PC-9 (cell line): ENCODE data around the gene RGS7. TPM values are rescaled to one million over a fixed set of nuclear protein-coding genes. Genes with fewer than 3 reads are reported as not detected.
"Not testable (repeated sequence)": the region's sequence is repeated elsewhere in the genome, so short reads cannot be mapped to it uniquely, and the experiment has no call there.

Experiments
- BruUV-seq: library from RNA; stranded (reverse); fragments of 400-500 nt; replicated peaks from 2 replicates; lab custom pipeline; 2021; lab: Mats Ljungman, UMichigan
- CTCF ChIA-PET: fragments of 300-600 bp; sonication (Branson Sonifier 250); formaldehyde crosslinking; loops from one replicate; lab custom pipeline; 2022; ENCODE audit warnings: antibody characterized with exemption; lab: Charles Lee
- POLR2A ChIA-PET: fragments of 300-600 bp; sonication (Branson Sonifier 250); formaldehyde crosslinking; loops from one replicate; lab custom pipeline; 2022; ENCODE audit warnings: antibody characterized with exemption; ENCODE audit not compliant: unreplicated experiment; lab: Charles Lee
- DNase-seq, 2 experiments: peaks; one replicate each; pipeline versions ENCODE4 v3.0.0 to v3.0.0-alpha.2; 2015 to 2022; ENCODE audit warnings: mixed read lengths in 1 of 2
- H2AFZ ChIP-seq: fragments of 200-600 bp; sonication (generic); 2 replicates; pipeline ENCODE4 v1.8.1; 2017; ENCODE audit warnings: antibody characterized with exemption
- H3F3A ChIP-seq: fragments of 200-600 bp; sonication (generic); 2 replicates; pipeline ENCODE4 v1.8.1; 2017; ENCODE audit warnings: antibody characterized with exemption, mild to moderate bottlenecking, low read depth; ENCODE audit not compliant: insufficient read depth
- H3K27ac ChIP-seq: fragments of 200-600 bp; sonication (generic); 2 replicates; pipeline ENCODE4 v1.6.1; 2016; ENCODE audit warnings: mixed run types
- H3K27me3 ChIP-seq: fragments of 200-600 bp; sonication (generic); 2 replicates; pipeline ENCODE4 v1.6.1; 2016; ENCODE audit warnings: low read depth, mixed run types; ENCODE audit not compliant: insufficient read depth
- H3K36me3 ChIP-seq: fragments of 200-600 bp; sonication (generic); 2 replicates; pipeline ENCODE4 v1.6.1; 2016; ENCODE audit warnings: low read depth, mixed run types
- H3K4me1 ChIP-seq: fragments of 200-600 bp; sonication (generic); replicated peaks from 2 replicates; pipeline ENCODE4 v1.6.1; 2016; ENCODE audit warnings: mixed run types; ENCODE audit not compliant: insufficient read depth
- H3K4me2 ChIP-seq: fragments of 200-600 bp; sonication (generic); 2 replicates; pipeline ENCODE4 v1.6.1; 2017; ENCODE audit warnings: mixed run types
- H3K4me3 ChIP-seq: fragments of 200-600 bp; sonication (generic); 2 replicates; pipeline ENCODE4 v1.6.1; 2016; ENCODE audit warnings: mixed run types
- H3K79me2 ChIP-seq: fragments of 200-600 bp; sonication (generic); 2 replicates; pipeline ENCODE4 v1.6.1; 2017; ENCODE audit warnings: low read depth, mixed run types
- H3K9me2 ChIP-seq: fragments of 200-600 bp; sonication (generic); 2 replicates; pipeline ENCODE4 v1.8.1; 2017; ENCODE audit warnings: mild to moderate bottlenecking; ENCODE audit not compliant: insufficient read depth
- H3K9me3 ChIP-seq: fragments of 200-600 bp; sonication (generic); 2 replicates; pipeline ENCODE4 v1.8.1; 2016; ENCODE audit warnings: low read depth; ENCODE audit not compliant: insufficient read depth
- H4K20me1 ChIP-seq: fragments of 200-600 bp; sonication (generic); 2 replicates; pipeline ENCODE4 v1.8.1; 2017; ENCODE audit not compliant: insufficient read depth
- CTCF ChIP-seq: fragments of 200-600 bp; sonication (generic); conservative IDR thresholded peaks from 2 replicates; pipeline ENCODE4 v1.6.1; 2017; ENCODE audit warnings: mixed run types, antibody characterized with exemption, mild to moderate bottlenecking, moderate library complexity
- EZH2 ChIP-seq: fragments of 200-600 bp; sonication (generic); IDR thresholded peaks from 2 replicates; pipeline ENCODE4 v1.8.0; 2017; ENCODE audit warnings: antibody characterized with exemption, low read depth
- intact Hi-C: fragments of 100-400 bp; cut with micrococcal nuclease; formaldehyde crosslinking; loops from one replicate; pipeline ENCODE4 v1.10.0; 2022; ENCODE audit not compliant: unreplicated experiment
- total RNA-seq: library from RNA; stranded (reverse); gene quantifications from 2 replicates; pipeline ENCODE4 v1.2.3, GENCODE V29; 2021

Gene RGS7
- total RNA-seq, 1 experiment from 2014 or later, result 5.8 TPM

GRCh38 chr1:241308471-241308870 is 48.5 kb downstream of the RGS7 start:
- Histone ChIP-seq H3K4me1 (no peaks in the 10 kb centered on the region), H4K20me1 (no peaks in the 10 kb centered on the region), H3K9me2 (no peaks in the 10 kb centered on the region), H3K4me3 (no peak overlapping the region), H3K36me3 (no peaks in the 10 kb centered on the region), H3K79me2 (no peaks in the 10 kb centered on the region), H3K27me3 (peaks cover 4% of the 10 kb centered on the region; the same call in 1 of the 2 replicates), H3K4me2 (no peak overlapping the region), H3K27ac (no peak overlapping the region), H3K9me3 (no peaks in the 10 kb centered on the region), H3F3A (no peaks in the 10 kb centered on the region), H2AFZ (no peak overlapping the region)
- intact Hi-C loops, result no loop called here
- ChIA-PET POLR2A (no interaction called here), CTCF (no interaction called here)
- TF ChIP-seq CTCF (no peak), EZH2 (no peak)
- no TSS peak for BruUV-seq
- DNase-seq, result no peak

GRCh38 chr1:241308011-241308410 is 49.0 kb downstream of the RGS7 start:
- H2AFZ ChIP-seq, result no peak overlapping the region

GRCh38 chr1:241306125-241306790 is 50.7 kb downstream of the RGS7 start:
- Histone ChIP-seq H3K4me1 (no peaks in the 10 kb centered on the region), H2AFZ (no peak overlapping the region), H3K4me2 (no peak overlapping the region), H3K9me3 (no peaks in the 10 kb centered on the region), H3K4me3 (no peak overlapping the region), H3K79me2 (no peaks in the 10 kb centered on the region), H3F3A (no peaks in the 10 kb centered on the region), H3K27me3 (peaks cover 4% of the 10 kb centered on the region; the same call in 1 of the 2 replicates), H3K9me2 (no peaks in the 10 kb centered on the region), H4K20me1 (no peaks in the 10 kb centered on the region), H3K36me3 (no peaks in the 10 kb centered on the region), H3K27ac (no peak overlapping the region)
- TF ChIP-seq EZH2, result no peak
- no peak for TF ChIP-seq CTCF
- CTCF ChIA-PET, result no interaction called here
- intact Hi-C loops, result no loop called here
- no peak for DNase-seq
- POLR2A ChIA-PET, result no interaction called here
- no TSS peak for BruUV-seq

More at GRCh38 chr1:241308011-241308410, 49.0 kb downstream of the RGS7 start:
- no TSS peak for BruUV-seq
- TF ChIP-seq EZH2, result no peak
- no peak for TF ChIP-seq CTCF
- no peak for DNase-seq
- H3K9me2 ChIP-seq, result no peaks in the 10 kb centered on the region
- H3K4me1 ChIP-seq, result no peaks in the 10 kb centered on the region
- H3K4me2 ChIP-seq, result no peak overlapping the region
- H3K4me3 ChIP-seq, result no peak overlapping the region
- CTCF ChIA-PET, result no interaction called here
- no peaks in the 10 kb centered on the region for H3F3A ChIP-seq
- no peaks in the 10 kb centered on the region for H4K20me1 ChIP-seq
- no peak overlapping the region for H3K27ac ChIP-seq
- H3K9me3 ChIP-seq, result no peaks in the 10 kb centered on the region
- no peaks in the 10 kb centered on the region for H3K79me2 ChIP-seq
- intact Hi-C loops, result no loop called here
- H3K27me3 ChIP-seq, result peaks cover 4% of the 10 kb centered on the region; the same call in 1 of the 2 replicates
- H3K36me3 ChIP-seq, result no peaks in the 10 kb centered on the region
- POLR2A ChIA-PET, result no interaction called here

- H3K4me1 ChIP-seq, H3K36me3 ChIP-seq, H2AFZ ChIP-seq, CTCF ChIA-PET, H3K79me2 ChIP-seq, intact Hi-C loops, H3K27me3 ChIP-seq, H3K4me2 ChIP-seq, H3K9me3 ChIP-seq, BruUV-seq, DNase-seq, H3K9me2 ChIP-seq, H3K27ac ChIP-seq, POLR2A ChIA-PET, H3F3A ChIP-seq, H4K20me1 ChIP-seq, H3K4me3 ChIP-seq: not testable (repeated sequence)
These were observed 55.0 kb downstream of the RGS7 start for GRCh38 chr1:241302024-241302423.
